ENCODE measurements around the gene OXNAD1. TPM values are rescaled to one million over a fixed set of nuclear protein-coding genes. Genes with fewer than 3 reads are reported as not detected.

Gene OXNAD1
- total and polyA plus RNA-seq, 2 experiments from 2014 or later, result 14.4 to 21.1 TPM

DNA sequence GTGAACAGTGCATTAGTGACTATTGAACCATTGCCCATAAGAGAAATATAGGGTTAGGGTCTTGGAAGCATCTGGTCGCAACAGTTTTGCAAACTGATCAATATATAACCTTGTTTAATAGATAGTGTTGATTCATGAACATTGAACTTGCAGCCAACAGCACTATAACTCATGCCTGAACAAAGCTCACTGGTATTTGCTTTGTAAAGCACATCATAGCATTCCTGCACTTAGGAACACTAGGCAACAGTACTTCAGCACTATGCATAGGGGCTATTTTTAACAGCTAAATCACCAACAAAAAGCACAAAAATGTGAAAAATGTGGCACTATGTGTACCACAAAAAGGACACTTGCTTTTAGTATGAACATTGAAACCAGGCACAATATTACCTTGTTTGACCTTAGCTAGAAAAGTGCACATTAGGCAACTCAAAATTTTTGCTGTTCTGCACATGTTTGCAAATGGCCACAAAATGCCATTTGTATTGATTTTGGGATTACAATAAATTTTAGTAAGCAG, 68.0 kb downstream of the OXNAD1 start:
- Histone ChIP-seq H4K20me1 (ENCODE audit: insufficient read depth, poor library complexity, severe bottlenecking) (no peaks in the 10 kb centered on the region), H2AFZ (no peak overlapping the region), H3K27me3 (no peaks in the 10 kb centered on the region), H3K4me3 (no peak overlapping the region), H3K4me2 (no peak overlapping the region), H3K9me3 (ENCODE audit: low read depth) (peaks cover 6% of the 10 kb centered on the region), H3K36me3 (replicated peaks; ENCODE audit: insufficient read depth, low read depth) (no peaks in the 10 kb centered on the region), H3K27ac (no peak overlapping the region), H3K9me2 (replicated peaks; ENCODE audit: insufficient read depth) (no peaks in the 10 kb centered on the region), H3K4me1 (ENCODE audit: insufficient read depth) (no peaks in the 10 kb centered on the region), H3K79me2 (no peaks in the 10 kb centered on the region)
- 86% methylated on average over 1 of the region's 1 CpG for WGBS (ENCODE audit: low lambda C conversion rate, missing lambda C conversion rate)
- TF ChIP-seq EZH2phosphoT487 (IDR thresholded peaks at IDR 0.05; ENCODE audit: low read depth, severe bottlenecking, unreplicated experiment) (no peak), EZH2 (IDR thresholded peaks at IDR 0.05; ENCODE audit: borderline replicate concordance) (no peak)
- TF ChIP-seq, protein P1, sequence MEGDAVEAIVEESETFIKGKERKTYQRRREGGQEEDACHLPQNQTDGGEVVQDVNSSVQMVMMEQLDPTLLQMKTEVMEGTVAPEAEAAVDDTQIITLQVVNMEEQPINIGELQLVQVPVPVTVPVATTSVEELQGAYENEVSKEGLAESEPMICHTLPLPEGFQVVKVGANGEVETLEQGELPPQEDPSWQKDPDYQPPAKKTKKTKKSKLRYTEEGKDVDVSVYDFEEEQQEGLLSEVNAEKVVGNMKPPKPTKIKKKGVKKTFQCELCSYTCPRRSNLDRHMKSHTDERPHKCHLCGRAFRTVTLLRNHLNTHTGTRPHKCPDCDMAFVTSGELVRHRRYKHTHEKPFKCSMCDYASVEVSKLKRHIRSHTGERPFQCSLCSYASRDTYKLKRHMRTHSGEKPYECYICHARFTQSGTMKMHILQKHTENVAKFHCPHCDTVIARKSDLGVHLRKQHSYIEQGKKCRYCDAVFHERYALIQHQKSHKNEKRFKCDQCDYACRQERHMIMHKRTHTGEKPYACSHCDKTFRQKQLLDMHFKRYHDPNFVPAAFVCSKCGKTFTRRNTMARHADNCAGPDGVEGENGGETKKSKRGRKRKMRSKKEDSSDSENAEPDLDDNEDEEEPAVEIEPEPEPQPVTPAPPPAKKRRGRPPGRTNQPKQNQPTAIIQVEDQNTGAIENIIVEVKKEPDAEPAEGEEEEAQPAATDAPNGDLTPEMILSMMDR (IDR thresholded peaks at IDR 0.05; ENCODE audit: poor library complexity), result no peak
- no peak for DNase-seq (ENCODE audit: low spot score)

DNA sequence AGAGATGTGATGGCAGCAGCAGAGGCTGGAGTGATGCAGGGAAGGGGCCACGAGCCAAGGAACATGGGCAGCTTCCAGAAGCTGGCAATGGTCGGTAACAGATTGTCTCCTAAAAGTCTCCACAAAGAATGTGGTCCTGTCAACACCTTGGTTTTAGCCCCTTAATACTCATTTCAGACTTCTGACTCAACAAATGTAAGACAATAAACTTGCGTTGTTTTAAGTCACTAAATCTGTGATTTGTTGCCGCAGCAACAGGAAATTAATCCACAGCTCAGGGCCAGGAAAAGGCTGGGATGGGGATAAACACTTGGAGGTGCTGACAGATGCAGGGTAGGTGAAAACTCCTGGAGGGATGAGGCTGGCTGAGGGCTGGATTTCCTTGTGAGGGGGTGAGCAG, 69.9 kb downstream of the OXNAD1 start:
- TF ChIP-seq, protein P1 (IDR thresholded peaks at IDR 0.05; ENCODE audit: poor library complexity), result no peak
- TF ChIP-seq EZH2phosphoT487 (IDR thresholded peaks at IDR 0.05; ENCODE audit: low read depth, severe bottlenecking, unreplicated experiment) (no peak), EZH2 (IDR thresholded peaks at IDR 0.05; ENCODE audit: borderline replicate concordance) (no peak)
- no peak overlapping the region for H2AFZ ChIP-seq
- 61% methylated on average over 4 of the region's 4 CpGs for WGBS (ENCODE audit: low lambda C conversion rate, missing lambda C conversion rate)
- no peaks in the 10 kb centered on the region for H3K79me2 ChIP-seq
- H4K20me1 ChIP-seq (ENCODE audit: insufficient read depth, poor library complexity, severe bottlenecking), result no peaks in the 10 kb centered on the region
- DNase-seq (ENCODE audit: low spot score), result no peak
- no peak overlapping the region for H3K4me2 ChIP-seq
- no peak overlapping the region for H3K4me3 ChIP-seq
- H3K36me3 ChIP-seq (replicated peaks; ENCODE audit: insufficient read depth, low read depth), result no peaks in the 10 kb centered on the region
- H3K9me2 ChIP-seq (replicated peaks; ENCODE audit: insufficient read depth), result no peaks in the 10 kb centered on the region
- H3K27ac ChIP-seq, result no peak overlapping the region
- H3K27me3 ChIP-seq, result no peaks in the 10 kb centered on the region
- peaks cover 6% of the 10 kb centered on the region for H3K9me3 ChIP-seq (ENCODE audit: low read depth)
- H3K4me1 ChIP-seq (ENCODE audit: insufficient read depth), result no peaks in the 10 kb centered on the region

DNA sequence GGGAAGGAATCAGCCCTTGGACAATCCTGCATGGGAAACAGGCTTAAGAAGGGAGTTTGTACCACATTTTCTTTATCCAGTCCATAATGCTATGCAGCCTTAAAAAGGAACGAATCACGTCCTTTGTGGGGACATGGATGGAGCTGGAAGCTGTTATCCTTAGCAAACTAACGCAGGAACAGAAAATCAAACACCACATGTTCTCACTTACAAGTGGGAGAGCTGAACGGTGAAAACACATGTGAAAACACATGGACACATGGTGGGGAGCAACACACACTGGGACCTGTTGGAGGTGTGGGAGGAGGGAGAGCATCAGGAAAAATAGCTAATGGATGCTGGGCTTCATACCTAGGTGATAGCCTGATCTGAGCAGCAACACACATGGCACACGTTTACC, 70.3 kb downstream of the OXNAD1 start:
- Histone ChIP-seq H3K4me3 (no peak overlapping the region), H3K27ac (no peak overlapping the region), H3K4me2 (no peak overlapping the region), H3K9me3 (ENCODE audit: low read depth) (peaks cover 6% of the 10 kb centered on the region), H4K20me1 (ENCODE audit: insufficient read depth, poor library complexity, severe bottlenecking) (no peaks in the 10 kb centered on the region), H3K9me2 (replicated peaks; ENCODE audit: insufficient read depth) (no peaks in the 10 kb centered on the region), H3K27me3 (no peaks in the 10 kb centered on the region), H2AFZ (no peak overlapping the region), H3K4me1 (ENCODE audit: insufficient read depth) (no peaks in the 10 kb centered on the region), H3K79me2 (no peaks in the 10 kb centered on the region), H3K36me3 (replicated peaks; ENCODE audit: insufficient read depth, low read depth) (no peaks in the 10 kb centered on the region)
- 92% methylated on average over 5 of the region's 5 CpGs for WGBS (ENCODE audit: low lambda C conversion rate, missing lambda C conversion rate)
- no peak for DNase-seq (ENCODE audit: low spot score)
- TF ChIP-seq EZH2 (IDR thresholded peaks at IDR 0.05; ENCODE audit: borderline replicate concordance), result no peak
- TF ChIP-seq, protein P1 (IDR thresholded peaks at IDR 0.05; ENCODE audit: poor library complexity), result no peak
- TF ChIP-seq EZH2phosphoT487 (IDR thresholded peaks at IDR 0.05; ENCODE audit: low read depth, severe bottlenecking, unreplicated experiment), result no peak
